GM23338 (cell line): ENCODE results near the gene SGPP1.

Experiments used
- CREB1 ChIP-seq: fragments of 250-450 bp; sonication (Bioruptor Pico); IDR thresholded peaks from 2 replicates; pipeline ENCODE4 v1.5.0; 2020; ENCODE audit warnings: low read depth, mild to moderate bottlenecking, moderate library complexity
- EZH2 ChIP-seq: fragments of 200-600 bp; sonication (generic); IDR thresholded peaks from one replicate; pipeline ENCODE4 v1.8.0; 2017; ENCODE audit warnings: antibody characterized with exemption, mild to moderate bottlenecking, low read depth; ENCODE audit not compliant: unreplicated experiment
- EZH2phosphoT487 ChIP-seq: fragments of 200-600 bp; sonication (generic); IDR thresholded peaks from one replicate; pipeline ENCODE4 v1.8.1; 2018; ENCODE audit warnings: antibody characterized with exemption; ENCODE audit not compliant: unreplicated experiment
- JUNB ChIP-seq: IDR thresholded peaks from one replicate; pipeline ENCODE4 v1.6.1; 2016; ENCODE audit warnings: antibody characterized with exemption; ENCODE audit not compliant: unreplicated experiment
- NANOG ChIP-seq: IDR thresholded peaks from 2 replicates; pipeline ENCODE4 v1.6.1; 2016; ENCODE audit warnings: antibody characterized with exemption, borderline replicate concordance
- POLR2AphosphoS5 ChIP-seq: IDR thresholded peaks from 2 replicates; pipeline ENCODE4 v1.6.1; 2016; ENCODE audit warnings: antibody characterized with exemption, low read depth
- ZNF114 ChIP-seq: fragments of 250-450 bp; sonication (Bioruptor Pico); IDR thresholded peaks from 2 replicates; pipeline ENCODE4 v1.5.0; 2020; ENCODE audit warnings: mild to moderate bottlenecking, moderate library complexity
- TF ChIP-seq, protein P1 (sequence below), 2 experiments: fragments of 200-600 bp in 1 of 2; sonication (generic) in 1 of 2; conservative IDR thresholded peaks; 2 replicates each; pipeline versions ENCODE4 v1.5.1 to v1.6.1; 2016 to 2017; ENCODE audit warnings: antibody characterized with exemption in 2 of 2, low read depth in 2 of 2, mild to moderate bottlenecking in 2 of 2, moderate library complexity in 1 of 2
- TF ChIP-seq, protein P2 (sequence below): IDR thresholded peaks from one replicate; pipeline ENCODE4 v1.6.1; 2018; ENCODE audit warnings: antibody characterized with exemption; ENCODE audit not compliant: unreplicated experiment
- TF ChIP-seq, protein P3 (sequence below): fragments of 250-450 bp; sonication (Bioruptor Pico); IDR thresholded peaks from 2 replicates; pipeline ENCODE4 v1.5.0; 2020; ENCODE audit warnings: mild to moderate bottlenecking, moderate library complexity

DNA sequence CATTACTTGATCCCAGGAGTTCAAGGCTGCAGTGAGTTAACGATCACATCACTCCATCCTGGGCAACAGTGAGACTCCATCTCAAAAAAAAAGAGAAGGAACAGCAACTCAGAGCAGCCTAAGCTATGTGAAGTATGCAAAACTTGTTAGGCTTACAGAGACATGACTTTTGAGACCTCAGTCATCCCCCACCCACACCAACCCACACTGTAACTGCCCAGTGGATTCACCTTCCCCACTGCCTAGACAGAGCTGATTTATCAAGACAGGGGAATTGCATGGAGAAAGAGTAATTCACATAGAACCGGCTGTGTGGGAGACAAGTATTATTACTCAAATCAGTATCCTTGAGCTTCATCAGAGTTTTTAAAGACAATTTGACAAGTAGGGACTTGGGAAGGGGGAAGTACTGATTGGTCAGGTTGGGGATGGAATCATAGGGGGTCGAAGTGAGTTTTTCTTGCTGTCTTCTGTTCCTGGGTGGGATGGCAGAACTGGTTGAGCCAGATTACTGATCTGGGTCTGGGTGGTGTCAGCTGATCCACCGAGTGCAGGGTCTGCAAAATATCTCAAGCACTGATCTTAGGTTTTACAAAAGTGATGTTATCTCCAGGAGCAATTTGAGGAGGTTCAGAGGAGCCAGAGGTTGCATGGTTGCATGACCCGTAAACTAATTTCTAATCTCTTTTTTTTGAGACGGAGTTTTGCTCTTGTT lies 80.0 kb downstream of the SGPP1 start:
- TF ChIP-seq, protein P1, sequence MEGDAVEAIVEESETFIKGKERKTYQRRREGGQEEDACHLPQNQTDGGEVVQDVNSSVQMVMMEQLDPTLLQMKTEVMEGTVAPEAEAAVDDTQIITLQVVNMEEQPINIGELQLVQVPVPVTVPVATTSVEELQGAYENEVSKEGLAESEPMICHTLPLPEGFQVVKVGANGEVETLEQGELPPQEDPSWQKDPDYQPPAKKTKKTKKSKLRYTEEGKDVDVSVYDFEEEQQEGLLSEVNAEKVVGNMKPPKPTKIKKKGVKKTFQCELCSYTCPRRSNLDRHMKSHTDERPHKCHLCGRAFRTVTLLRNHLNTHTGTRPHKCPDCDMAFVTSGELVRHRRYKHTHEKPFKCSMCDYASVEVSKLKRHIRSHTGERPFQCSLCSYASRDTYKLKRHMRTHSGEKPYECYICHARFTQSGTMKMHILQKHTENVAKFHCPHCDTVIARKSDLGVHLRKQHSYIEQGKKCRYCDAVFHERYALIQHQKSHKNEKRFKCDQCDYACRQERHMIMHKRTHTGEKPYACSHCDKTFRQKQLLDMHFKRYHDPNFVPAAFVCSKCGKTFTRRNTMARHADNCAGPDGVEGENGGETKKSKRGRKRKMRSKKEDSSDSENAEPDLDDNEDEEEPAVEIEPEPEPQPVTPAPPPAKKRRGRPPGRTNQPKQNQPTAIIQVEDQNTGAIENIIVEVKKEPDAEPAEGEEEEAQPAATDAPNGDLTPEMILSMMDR (conservative IDR thresholded peaks at IDR 0.05; ENCODE audit: low read depth in 2 of 2), result no peak
- TF ChIP-seq EZH2phosphoT487 (no peak), NANOG (no peak), POLR2AphosphoS5 (no peak), EZH2 (no peak), ZNF114 (CRISPR knock-in tag) (no peak), JUNB (no peak), CREB1 (CRISPR knock-in tag) (no peak)
- TF ChIP-seq, protein P2, sequence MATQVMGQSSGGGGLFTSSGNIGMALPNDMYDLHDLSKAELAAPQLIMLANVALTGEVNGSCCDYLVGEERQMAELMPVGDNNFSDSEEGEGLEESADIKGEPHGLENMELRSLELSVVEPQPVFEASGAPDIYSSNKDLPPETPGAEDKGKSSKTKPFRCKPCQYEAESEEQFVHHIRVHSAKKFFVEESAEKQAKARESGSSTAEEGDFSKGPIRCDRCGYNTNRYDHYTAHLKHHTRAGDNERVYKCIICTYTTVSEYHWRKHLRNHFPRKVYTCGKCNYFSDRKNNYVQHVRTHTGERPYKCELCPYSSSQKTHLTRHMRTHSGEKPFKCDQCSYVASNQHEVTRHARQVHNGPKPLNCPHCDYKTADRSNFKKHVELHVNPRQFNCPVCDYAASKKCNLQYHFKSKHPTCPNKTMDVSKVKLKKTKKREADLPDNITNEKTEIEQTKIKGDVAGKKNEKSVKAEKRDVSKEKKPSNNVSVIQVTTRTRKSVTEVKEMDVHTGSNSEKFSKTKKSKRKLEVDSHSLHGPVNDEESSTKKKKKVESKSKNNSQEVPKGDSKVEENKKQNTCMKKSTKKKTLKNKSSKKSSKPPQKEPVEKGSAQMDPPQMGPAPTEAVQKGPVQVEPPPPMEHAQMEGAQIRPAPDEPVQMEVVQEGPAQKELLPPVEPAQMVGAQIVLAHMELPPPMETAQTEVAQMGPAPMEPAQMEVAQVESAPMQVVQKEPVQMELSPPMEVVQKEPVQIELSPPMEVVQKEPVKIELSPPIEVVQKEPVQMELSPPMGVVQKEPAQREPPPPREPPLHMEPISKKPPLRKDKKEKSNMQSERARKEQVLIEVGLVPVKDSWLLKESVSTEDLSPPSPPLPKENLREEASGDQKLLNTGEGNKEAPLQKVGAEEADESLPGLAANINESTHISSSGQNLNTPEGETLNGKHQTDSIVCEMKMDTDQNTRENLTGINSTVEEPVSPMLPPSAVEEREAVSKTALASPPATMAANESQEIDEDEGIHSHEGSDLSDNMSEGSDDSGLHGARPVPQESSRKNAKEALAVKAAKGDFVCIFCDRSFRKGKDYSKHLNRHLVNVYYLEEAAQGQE, result no peak
- TF ChIP-seq, protein P3, sequence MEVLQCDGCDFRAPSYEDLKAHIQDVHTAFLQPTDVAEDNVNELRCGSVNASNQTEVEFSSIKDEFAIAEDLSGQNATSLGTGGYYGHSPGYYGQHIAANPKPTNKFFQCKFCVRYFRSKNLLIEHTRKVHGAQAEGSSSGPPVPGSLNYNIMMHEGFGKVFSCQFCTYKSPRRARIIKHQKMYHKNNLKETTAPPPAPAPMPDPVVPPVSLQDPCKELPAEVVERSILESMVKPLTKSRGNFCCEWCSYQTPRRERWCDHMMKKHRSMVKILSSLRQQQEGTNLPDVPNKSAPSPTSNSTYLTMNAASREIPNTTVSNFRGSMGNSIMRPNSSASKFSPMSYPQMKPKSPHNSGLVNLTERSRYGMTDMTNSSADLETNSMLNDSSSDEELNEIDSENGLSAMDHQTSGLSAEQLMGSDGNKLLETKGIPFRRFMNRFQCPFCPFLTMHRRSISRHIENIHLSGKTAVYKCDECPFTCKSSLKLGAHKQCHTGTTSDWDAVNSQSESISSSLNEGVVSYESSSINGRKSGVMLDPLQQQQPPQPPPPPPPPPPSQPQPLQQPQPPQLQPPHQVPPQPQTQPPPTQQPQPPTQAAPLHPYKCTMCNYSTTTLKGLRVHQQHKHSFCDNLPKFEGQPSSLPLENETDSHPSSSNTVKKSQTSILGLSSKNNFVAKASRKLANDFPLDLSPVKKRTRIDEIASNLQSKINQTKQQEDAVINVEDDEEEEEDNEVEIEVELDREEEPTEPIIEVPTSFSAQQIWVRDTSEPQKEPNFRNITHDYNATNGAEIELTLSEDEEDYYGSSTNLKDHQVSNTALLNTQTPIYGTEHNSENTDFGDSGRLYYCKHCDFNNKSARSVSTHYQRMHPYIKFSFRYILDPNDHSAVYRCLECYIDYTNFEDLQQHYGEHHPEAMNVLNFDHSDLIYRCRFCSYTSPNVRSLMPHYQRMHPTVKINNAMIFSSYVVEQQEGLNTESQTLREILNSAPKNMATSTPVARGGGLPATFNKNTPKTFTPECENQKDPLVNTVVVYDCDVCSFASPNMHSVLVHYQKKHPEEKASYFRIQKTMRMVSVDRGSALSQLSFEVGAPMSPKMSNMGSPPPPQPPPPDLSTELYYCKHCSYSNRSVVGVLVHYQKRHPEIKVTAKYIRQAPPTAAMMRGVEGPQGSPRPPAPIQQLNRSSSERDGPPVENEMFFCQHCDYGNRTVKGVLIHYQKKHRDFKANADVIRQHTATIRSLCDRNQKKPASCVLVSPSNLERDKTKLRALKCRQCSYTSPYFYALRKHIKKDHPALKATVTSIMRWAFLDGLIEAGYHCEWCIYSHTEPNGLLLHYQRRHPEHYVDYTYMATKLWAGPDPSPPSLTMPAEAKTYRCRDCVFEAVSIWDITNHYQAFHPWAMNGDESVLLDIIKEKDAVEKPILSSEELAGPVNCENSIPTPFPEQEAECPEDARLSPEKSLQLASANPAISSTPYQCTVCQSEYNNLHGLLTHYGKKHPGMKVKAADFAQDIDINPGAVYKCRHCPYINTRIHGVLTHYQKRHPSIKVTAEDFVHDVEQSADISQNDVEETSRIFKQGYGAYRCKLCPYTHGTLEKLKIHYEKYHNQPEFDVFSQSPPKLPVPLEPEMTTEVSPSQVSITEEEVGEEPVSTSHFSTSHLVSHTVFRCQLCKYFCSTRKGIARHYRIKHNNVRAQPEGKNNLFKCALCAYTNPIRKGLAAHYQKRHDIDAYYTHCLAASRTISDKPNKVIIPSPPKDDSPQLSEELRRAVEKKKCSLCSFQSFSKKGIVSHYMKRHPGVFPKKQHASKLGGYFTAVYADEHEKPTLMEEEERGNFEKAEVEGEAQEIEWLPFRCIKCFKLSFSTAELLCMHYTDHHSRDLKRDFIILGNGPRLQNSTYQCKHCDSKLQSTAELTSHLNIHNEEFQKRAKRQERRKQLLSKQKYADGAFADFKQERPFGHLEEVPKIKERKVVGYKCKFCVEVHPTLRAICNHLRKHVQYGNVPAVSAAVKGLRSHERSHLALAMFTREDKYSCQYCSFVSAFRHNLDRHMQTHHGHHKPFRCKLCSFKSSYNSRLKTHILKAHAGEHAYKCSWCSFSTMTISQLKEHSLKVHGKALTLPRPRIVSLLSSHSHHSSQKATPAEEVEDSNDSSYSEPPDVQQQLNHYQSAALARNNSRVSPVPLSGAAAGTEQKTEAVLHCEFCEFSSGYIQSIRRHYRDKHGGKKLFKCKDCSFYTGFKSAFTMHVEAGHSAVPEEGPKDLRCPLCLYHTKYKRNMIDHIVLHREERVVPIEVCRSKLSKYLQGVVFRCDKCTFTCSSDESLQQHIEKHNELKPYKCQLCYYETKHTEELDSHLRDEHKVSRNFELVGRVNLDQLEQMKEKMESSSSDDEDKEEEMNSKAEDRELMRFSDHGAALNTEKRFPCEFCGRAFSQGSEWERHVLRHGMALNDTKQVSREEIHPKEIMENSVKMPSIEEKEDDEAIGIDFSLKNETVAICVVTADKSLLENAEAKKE (CRISPR knock-in tag), result no peak
